NCI-H345 treated with DMSO at 0.1 percent for 48 hours (cell line): Measurements from ENCODE around the gene RICTOR.
"Not testable (repeated sequence)": the region's sequence is repeated elsewhere in the genome, so short reads cannot be mapped to it uniquely, and the experiment has no call there.

Experiments
- DNase-seq: peaks from one replicate; lab custom pipeline; 2025; ENCODE audit not compliant: unreplicated experiment; lab: John Stamatoyannopoulos, UW

The RICTOR gene

GRCh38 chr5:39013938-39014337 is 60.3 kb downstream of the RICTOR start:
- no peak for DNase-seq

DNA sequence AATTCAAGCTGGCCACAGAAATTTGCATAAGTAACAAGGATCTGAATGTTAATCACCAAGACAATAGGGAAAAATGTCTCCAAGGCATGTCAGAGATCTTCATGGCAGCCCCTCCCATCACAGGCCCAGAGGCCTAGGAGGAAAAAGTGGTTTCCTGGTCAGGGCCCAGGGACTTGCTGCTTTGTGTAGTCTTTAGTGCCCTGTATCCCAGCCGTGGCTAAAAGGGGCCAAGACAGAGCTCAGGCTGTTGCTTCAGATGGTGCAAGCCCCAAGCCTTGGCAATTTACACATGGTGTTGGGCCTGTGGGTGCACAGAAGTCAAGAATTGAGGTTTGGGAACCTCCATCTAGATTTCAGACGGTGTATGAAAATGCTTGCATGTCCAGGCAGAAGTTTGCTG is 63.2 kb downstream of the RICTOR start:
- not testable (repeated sequence) for DNase-seq

- no peak for DNase-seq
These were observed 64.2 kb downstream of the RICTOR start for GRCh38 chr5:39009981-39010380.

GRCh38 chr5:39009280-39009679 is 64.9 kb downstream of the RICTOR start:
- no peak for DNase-seq

- no peak for DNase-seq
These were observed 67.5 kb downstream of the RICTOR start for GRCh38 chr5:39006650-39007049.

DNA sequence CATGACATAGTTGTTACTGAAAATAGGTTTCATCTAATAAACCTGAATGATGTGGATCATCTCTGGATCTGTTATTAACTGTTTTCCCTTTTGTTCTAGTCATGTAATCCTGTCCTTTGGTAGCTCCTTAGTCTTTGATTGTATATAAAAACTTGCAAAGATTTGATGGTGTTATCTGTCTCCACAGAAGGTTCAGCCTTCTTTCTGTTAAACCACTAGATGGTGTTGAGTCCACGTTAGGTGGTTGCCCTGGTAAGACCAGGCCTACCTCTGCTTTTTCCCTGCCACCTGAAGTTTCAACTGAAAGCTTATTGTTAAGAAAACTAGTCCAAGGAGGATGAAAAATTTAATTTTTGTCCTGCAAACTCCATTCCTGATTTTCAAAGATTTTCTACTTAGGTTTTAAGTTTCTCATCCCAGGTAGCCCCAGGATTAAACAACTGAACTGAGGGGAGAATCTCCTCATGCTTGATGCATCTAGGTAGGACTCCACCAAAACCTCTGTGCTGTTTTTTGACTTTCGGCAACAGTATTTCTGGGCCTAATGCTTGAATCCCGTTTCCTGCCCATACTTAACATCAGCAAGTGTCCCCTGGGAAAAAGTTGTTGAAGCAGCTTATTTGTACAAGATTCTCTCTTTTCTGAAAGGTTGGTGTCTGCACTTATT is 68.5 kb downstream of the RICTOR start:
- no peak for DNase-seq

DNA sequence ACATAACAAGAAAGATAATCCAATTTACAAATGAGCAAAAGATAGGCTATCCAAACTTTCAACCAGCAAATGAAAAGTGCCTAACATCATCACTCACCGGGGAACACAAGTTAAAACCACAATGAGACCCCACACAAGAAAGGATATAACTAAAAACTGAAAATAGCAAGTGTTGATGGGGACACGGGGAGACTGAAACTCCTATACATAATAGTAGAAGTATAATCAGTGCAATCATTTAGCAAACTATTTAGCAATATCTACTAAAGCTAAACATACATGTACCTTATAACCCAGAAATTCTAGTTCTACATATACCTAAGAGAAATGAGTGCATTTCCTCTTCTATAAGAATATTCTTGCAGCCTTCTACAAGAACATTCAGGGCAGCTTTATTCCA is 72.5 kb downstream of the RICTOR start:
- DNase-seq: no peak

GRCh38 chr5:38999037-38999436 is 75.2 kb downstream of the RICTOR start:
- no peak for DNase-seq

- DNase-seq: no peak
These were observed 76.6 kb downstream of the RICTOR start for GRCh38 chr5:38997591-38997990.

DNA sequence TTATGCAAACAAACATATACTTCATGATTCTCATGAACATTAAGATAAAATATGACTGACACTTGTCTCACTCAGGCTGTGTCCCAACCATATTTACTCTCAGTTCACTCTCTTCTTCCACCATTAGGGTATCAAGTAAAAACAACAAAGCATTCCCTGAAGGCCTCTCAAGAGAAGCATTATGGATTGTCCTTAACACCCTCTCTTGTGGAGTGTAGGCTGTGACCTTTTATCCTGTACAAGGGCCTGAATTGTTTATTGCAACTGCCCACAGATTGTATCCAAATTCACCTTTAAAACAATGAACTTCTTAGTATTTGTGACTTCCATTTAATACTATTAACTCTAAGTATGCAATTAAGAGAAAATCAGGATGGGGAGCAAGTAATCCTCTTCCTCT is 78.1 kb downstream of the RICTOR start:
- DNase-seq: no peak

DNA sequence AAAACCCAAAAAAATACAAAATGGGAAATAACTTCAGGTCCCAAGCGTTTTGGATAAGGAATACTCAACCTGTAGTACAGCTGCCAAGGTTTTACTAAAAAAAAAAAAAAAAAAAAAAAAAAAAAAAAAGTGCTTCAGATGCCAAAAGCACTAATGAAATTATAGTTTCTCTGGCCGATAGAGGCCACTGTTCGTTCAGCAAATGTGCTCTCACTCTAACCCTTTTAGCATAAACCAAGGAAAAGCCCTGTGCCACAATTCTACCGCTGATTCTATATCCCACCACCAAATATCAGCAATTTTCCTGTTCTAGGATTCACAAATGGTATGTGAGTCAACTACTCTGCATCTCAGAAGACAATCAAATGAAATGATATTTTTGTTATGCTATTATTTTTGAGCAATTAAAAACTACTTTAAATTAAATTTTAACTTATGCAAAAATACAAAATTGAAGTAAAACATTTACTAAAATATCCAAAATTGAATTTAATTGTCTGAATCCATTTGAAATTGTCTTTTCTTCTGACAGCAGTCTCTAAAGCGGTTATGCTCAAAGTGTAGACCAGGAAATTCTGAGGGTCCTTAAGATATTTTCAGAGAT is 79.8 kb downstream of the RICTOR start:
- DNase-seq: no peak

DNA sequence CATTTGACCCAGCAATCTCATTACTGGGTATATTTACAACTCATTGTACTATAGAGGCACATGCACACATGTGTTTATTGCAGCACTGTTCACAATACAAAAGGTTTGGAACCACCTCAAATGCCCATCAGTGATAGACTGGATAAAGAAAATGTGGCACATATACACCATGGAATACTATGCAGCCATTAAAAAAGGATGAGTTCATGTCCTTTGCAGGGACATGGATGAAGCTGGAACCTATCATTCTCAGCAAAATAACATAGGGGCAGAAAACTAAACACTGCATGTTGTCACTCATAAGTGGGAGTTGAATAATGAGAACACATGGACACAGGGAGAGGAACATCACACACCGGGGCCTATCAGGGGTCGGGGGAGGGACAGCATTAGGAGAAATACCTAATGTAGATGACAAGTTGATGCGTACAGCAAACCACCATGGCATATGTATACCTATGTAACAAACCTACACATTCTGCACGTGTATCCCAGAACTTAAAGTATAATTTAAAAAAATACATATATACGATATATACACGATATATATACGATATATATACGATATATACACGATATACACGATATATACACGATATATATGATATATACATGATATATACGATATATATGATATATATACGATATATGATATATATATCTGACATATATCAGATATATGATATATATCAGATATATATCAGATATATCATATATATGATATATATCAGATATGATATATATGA is 84.1 kb downstream of the RICTOR start:
- DNase-seq: not testable (repeated sequence)

DNA sequence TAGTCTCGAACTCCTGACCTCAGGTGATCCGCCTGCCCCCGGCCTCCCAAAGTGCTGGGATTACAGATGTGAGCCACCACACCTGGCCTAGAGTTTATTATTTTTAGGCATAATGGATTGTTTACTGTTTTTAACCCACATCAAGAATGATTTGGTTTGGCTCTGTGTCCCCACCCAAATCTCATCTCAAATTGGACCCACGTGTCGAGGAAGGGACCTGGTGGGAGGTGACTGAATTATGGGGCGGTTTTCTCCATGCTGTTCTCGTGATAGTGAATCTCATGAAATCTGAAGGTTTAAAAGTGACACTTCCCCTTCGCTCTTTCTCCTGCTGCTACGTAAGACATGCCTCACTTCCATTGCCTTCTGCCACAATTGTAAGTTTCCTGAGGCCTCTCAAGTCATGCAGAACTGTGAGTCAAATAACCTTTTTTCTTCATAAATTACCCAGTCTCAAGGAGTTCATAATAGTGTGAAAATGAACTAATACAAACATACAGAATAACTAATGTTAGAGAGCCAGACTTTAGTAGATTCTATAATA is 88.2 kb downstream of the RICTOR start:
- DNase-seq: no peak

DNA sequence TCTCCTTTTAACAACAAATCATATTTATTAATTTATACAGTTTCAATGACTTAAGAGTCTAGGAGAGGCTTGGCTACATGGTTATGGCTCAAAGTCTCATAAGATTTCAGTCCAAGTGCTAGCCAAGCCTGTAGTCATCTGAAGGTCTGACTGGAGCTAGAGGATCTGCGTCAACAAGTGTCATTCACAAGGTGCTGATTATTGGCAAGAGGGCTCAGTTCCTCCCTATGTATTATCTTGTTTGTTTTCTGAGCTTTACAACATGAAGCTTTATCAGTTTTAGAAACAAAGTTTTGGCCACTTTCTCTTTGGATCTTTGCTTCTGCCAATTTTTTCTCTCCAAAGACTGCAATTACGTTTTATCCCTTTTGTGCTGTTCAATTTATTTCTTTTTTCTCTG is 94.7 kb downstream of the RICTOR start:
- DNase-seq: no peak

DNA sequence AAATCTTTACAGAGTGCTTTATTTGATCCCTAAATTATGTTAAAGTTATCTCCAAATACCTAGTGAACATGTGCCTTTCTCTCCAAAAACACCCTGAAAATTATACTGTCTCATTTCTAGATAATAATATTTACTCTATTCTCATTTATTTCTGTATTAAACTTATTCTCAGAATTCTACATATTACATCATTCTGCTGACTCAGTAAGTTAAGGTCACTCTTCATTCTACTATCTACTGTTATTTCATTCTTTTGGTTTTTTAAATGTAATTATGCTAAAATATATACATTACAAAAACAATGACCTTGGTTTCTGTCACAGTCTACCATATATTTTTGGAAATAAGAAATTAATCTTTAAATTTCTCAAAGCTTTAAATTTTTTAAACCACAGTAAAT is 96.2 kb downstream of the RICTOR start:
- DNase-seq: no peak

- DNase-seq: no peak
These were observed 105.5 kb downstream of the RICTOR start for GRCh38 chr5:38968665-38969064.

- DNase-seq: no peak
These were observed 112.5 kb downstream of the RICTOR start for GRCh38 chr5:38961691-38962090.

DNA sequence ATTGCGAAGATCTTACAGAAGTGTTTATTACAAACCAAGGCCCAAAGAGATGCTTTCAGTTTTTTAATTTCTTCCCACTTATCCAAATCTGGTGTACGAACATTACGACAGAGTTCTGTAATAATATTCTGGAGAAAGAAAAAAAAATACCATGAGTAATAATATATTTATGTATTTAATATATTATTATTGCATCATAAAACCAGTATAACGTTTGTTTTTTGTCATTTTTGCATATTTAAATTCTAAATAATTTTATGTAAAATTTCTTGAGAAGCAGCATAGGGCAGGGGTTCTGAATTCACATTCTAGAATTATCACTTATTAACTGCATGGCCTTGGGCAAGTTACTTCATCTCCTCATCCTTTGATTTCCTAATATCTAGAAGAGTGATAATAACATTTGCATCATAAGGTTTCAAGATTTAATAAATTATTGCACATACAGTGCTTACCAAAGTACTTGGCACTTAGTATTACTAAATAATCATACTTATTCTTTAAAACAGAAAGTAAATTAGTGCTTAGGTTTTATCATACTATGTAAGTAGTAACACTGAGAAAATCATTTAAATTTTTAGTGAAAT is 120.7 kb downstream of the RICTOR start:
- no peak for DNase-seq

DNA sequence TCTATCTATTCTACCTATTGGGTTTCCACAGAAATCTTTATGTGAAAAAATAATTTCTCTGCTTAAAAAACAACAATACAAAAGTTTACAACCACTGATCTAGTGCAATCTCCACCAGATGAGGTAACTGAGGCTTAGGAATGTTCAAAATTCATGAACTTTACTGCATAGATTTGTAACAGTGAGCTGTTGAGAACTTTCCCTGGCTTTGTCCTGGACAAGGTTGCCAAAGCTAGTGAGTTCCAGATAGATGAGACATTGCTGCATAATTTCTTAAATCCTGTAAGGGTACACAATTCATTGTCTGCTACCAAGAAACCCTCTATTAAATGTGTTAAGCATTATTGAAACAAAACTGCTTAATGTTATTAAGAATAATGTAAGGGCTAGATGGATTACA is 125.7 kb downstream of the RICTOR start:
- no peak for DNase-seq

GRCh38 chr5:38944282-38944681 is 129.9 kb downstream of the RICTOR start:
- DNase-seq: no peak

GRCh38 chr5:38941912-38942311 is 132.3 kb downstream of the RICTOR start:
- no peak for DNase-seq
